Measurements from ENCODE around the gene PGAP3.

The PGAP3 gene

GRCh38 chr17:39653662-39654331 lies 34.1 kb downstream of the PGAP3 start:
- no peaks in the 10 kb centered on the region for H3K27me3 ChIP-seq (ENCODE audit: insufficient read depth, low read depth, severe bottlenecking)
- peaks cover 41% of the 10 kb centered on the region for H3K36me3 ChIP-seq
- TF ChIP-seq, protein P1, sequence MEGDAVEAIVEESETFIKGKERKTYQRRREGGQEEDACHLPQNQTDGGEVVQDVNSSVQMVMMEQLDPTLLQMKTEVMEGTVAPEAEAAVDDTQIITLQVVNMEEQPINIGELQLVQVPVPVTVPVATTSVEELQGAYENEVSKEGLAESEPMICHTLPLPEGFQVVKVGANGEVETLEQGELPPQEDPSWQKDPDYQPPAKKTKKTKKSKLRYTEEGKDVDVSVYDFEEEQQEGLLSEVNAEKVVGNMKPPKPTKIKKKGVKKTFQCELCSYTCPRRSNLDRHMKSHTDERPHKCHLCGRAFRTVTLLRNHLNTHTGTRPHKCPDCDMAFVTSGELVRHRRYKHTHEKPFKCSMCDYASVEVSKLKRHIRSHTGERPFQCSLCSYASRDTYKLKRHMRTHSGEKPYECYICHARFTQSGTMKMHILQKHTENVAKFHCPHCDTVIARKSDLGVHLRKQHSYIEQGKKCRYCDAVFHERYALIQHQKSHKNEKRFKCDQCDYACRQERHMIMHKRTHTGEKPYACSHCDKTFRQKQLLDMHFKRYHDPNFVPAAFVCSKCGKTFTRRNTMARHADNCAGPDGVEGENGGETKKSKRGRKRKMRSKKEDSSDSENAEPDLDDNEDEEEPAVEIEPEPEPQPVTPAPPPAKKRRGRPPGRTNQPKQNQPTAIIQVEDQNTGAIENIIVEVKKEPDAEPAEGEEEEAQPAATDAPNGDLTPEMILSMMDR (IDR thresholded peaks at IDR 0.05; ENCODE audit: low read depth, low read length) = peak; percentile 99
- H3K4me3 ChIP-seq (ENCODE audit: low read depth, low read length) = no peak overlapping the region
- H3K27ac ChIP-seq = peak overlapping the region; percentile 95
- H3K9me3 ChIP-seq (ENCODE audit: severe bottlenecking) = no peaks in the 10 kb centered on the region
- peak; percentile 93 for DNase-seq

DNA sequence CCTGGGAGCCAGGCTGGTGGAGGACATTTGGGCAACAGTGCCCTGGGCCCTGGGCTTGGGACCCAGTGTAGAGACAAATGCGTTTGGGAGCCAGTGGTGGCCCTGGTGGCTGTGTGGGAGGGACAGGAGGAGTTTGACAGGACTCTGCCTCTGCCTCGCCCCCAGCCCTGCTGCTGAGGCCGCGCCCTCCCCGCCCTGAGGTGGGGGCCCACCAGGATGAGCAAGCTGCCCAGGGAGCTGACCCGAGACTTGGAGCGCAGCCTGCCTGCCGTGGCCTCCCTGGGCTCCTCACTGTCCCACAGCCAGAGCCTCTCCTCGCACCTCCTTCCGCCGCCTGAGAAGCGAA lies 34.6 kb downstream of the PGAP3 start:
- Histone ChIP-seq H3K9me3 (ENCODE audit: severe bottlenecking) (no peaks in the 10 kb centered on the region), H3K4me3 (ENCODE audit: low read depth, low read length) (no peak overlapping the region), H3K27ac (peak overlapping the region; percentile 95), H3K27me3 (ENCODE audit: insufficient read depth, low read depth, severe bottlenecking) (no peaks in the 10 kb centered on the region), H3K36me3 (peaks cover 39% of the 10 kb centered on the region)
- no peak for DNase-seq
- TF ChIP-seq, protein P1 (IDR thresholded peaks at IDR 0.05; ENCODE audit: low read depth, low read length) = no peak

- Histone ChIP-seq H3K27me3 (ENCODE audit: insufficient read depth, low read depth, severe bottlenecking) (no peaks in the 10 kb centered on the region), H3K36me3 (peaks cover 37% of the 10 kb centered on the region), H3K27ac (peak overlapping the region; percentile 95), H3K4me3 (ENCODE audit: low read depth, low read length) (no peak overlapping the region), H3K9me3 (ENCODE audit: severe bottlenecking) (no peaks in the 10 kb centered on the region)
- DNase-seq = peak; percentile 87
- TF ChIP-seq, protein P1 (IDR thresholded peaks at IDR 0.05; ENCODE audit: low read depth, low read length) = peak; percentile 9; the same call in 1 of the 2 replicates
Observed at GRCh38 chr17:39652587-39653315, 35.1 kb downstream of the PGAP3 start.

DNA sequence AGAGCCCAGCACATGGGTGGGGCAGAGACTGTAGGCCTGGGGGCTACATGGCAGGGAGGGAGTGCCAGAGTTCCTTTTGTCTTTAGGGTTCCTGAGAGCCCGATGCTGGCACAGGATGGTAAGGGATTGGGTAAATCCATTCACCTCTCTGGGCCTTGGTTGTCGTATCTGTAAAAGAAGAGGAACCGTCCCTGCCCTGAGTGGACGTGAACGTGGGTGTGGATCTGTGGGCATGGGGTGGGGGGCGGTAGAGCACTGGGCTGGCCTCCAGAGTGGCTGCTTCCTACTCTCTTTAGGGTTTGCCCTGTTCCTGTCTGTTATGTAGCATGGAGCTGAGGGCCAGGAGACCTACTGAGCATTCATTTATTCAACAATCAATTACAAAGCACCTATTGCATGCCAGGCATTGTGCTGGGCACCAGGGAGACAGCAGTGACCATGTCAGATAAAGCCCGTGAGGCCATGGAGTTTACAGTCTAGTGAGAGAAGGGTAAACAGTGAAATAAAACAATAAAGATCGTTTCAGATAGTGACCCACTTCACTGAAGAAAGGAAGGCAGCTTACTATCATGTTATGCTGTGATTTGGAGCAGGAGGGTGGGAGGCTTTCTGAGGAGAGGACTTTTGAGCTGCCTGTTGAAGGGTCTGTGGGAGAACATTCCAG lies 35.8 kb downstream of the PGAP3 start:
- peaks cover 40% of the 10 kb centered on the region for H3K36me3 ChIP-seq
- H3K27me3 ChIP-seq (ENCODE audit: insufficient read depth, low read depth, severe bottlenecking) = no peaks in the 10 kb centered on the region
- H3K4me3 ChIP-seq (ENCODE audit: low read depth, low read length) = no peak overlapping the region
- no peaks in the 10 kb centered on the region for H3K9me3 ChIP-seq (ENCODE audit: severe bottlenecking)
- TF ChIP-seq, protein P1 (IDR thresholded peaks at IDR 0.05; ENCODE audit: low read depth, low read length) = no peak
- H3K27ac ChIP-seq = peak overlapping the region; percentile 95
- DNase-seq = no peak

DNA sequence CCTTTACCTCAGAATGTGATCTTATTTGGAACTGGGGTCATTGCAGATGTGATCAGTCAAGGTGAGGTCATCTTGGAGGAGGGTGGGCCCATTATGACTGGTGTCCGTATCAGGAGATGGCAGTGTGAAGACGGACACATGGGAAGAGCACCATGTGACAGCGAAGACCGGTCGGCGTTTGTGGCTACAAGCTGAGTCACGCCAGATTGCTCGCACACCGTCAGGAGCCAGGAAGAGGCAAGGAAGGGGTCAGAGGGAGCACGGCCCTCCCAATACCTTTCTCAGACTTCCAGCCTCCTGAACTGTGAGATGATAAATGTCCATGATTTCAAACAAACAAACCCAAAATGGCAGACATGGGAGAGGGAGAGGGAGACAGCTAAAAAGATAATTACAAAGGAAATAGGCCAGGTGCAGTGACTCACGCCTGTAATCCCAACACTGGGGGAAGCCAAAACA lies 37.7 kb downstream of the PGAP3 start:
- Histone ChIP-seq H3K27ac (no peak overlapping the region), H3K36me3 (peaks cover 25% of the 10 kb centered on the region), H3K4me3 (ENCODE audit: low read depth, low read length) (no peak overlapping the region), H3K27me3 (ENCODE audit: insufficient read depth, low read depth, severe bottlenecking) (no peaks in the 10 kb centered on the region), H3K9me3 (ENCODE audit: severe bottlenecking) (no peaks in the 10 kb centered on the region)
- DNase-seq = no peak
- TF ChIP-seq, protein P1 (IDR thresholded peaks at IDR 0.05; ENCODE audit: low read depth, low read length) = no peak

Measured in WERI-Rb-1 (cell line).